Breast epithelium (tissue), 4 donors: ENCODE data around the gene STX5. TPM values are rescaled to one million over a fixed set of nuclear protein-coding genes. Genes with fewer than 3 reads are reported as not detected.

Experiments used
- DNase-seq, 2 donors: peaks; one replicate each; pipeline ENCODE4 v3.0.0-alpha.2; 2019; ENCODE audit warnings: low spot score in 2 of 2
- H3K27ac ChIP-seq, 2 donors: fragments of 200-600 bp; sonication (generic) in 1 of 2; one replicate each; pipeline ENCODE4 v1.5.1; 2016 to 2019; ENCODE audit warnings: mild to moderate bottlenecking in 1 of 2
- H3K27me3 ChIP-seq, 2 donors: fragments of 200-600 bp; sonication (generic) in 1 of 2; one replicate each; pipeline versions ENCODE4 v1.5.1 to v1.6.0; 2017 to 2019; ENCODE audit warnings: control low read depth in 1 of 2, mild to moderate bottlenecking in 1 of 2
- H3K36me3 ChIP-seq: fragments of 200-600 bp; one replicate; pipeline ENCODE4 v1.5.1; 2019
- H3K4me1 ChIP-seq, 2 donors: fragments of 200-600 bp; sonication (generic); one replicate each; pipeline ENCODE4 v1.5.1; 2016 to 2019; ENCODE audit warnings: control low read depth in 1 of 2
- H3K4me3 ChIP-seq, 3 donors: fragments of 200-600 bp; sonication (generic); 1 replicate in 2 of 3; 2 replicates in 1 of 3; pipeline ENCODE4 v1.5.1; 2016 to 2019; ENCODE audit warnings: mild to moderate bottlenecking in 3 of 3, moderate library complexity in 2 of 3
- H3K9me3 ChIP-seq, 2 donors: fragments of 200-600 bp; sonication (generic) in 1 of 2; one replicate each; pipeline ENCODE4 v1.5.1; 2016 to 2019; ENCODE audit warnings: control low read depth in 1 of 2
- POLR2A ChIP-seq: fragments of 450-650 bp; IDR thresholded peaks from one replicate; pipeline ENCODE4 v1.6.1; 2016; ENCODE audit warnings: antibody characterized with exemption, mild to moderate bottlenecking, moderate library complexity
- POLR2AphosphoS5 ChIP-seq, 3 donors: sonication (generic); formaldehyde crosslinking; IDR thresholded peaks; one replicate each; pipeline ENCODE4 v1.6.1; 2017; ENCODE audit warnings: antibody characterized with exemption in 3 of 3
- intact Hi-C: fragments of 100-400 bp; cut with DNase I; formaldehyde crosslinking; loops from one replicate; pipeline ENCODE4 v1.15.1; 2023; ENCODE audit warnings: low total_unique reads
- total RNA-seq, 3 donors: library from RNA; depleted of rRNA; stranded (reverse); fragments of >200 nt; gene quantifications; one replicate each; pipeline ENCODE4 v1.1.0, GENCODE V29; 2016
- TF ChIP-seq, protein P1 (sequence below), 3 donors: fragments of 450-650 bp; IDR thresholded peaks; one replicate each; pipeline ENCODE4 v1.5.1; 2016 to 2017; ENCODE audit warnings: antibody characterized with exemption in 3 of 3, mild to moderate bottlenecking in 3 of 3, moderate library complexity in 3 of 3

STX5 gene
- total RNA-seq, 3 donors from 2014 or later, result 30.8 to 42.3 (median 34.2) TPM

DNA sequence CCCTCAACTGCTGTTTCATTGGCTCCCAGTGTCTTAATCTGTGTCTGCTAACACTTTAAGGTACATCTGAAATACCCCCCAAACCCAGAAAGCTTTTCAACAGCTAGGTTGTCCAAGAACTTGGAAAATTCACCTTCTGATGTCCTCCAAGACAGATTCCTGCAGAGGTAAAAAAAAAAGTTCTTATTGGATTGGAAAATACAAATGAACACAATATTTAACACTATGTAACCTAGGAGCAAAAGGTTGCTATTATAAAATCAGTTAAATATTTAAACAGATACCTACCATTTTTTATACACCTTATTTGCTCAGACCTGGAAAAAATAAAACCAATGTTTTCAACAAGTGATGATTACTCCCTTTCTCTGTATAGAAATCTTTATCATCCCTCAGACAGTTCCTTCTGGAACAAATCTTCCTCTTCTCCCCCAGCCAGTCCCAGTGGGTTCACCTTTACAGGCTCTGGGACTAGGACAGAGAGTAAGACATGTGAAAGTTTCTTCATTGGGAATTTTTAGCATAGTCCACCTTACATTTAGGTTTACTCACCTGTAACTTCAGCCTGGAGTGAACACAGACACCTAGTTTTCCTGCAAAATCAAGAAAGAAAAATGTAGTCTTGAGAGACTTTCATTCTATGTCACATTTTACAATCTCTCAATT lies 20.8 kb upstream of the STX5 start:
- DNase-seq, result no peak
- intact Hi-C loops, result no loop called here
- Histone ChIP-seq H3K27me3 (no peaks in the 10 kb centered on the region), H3K9me3 (no peaks in the 10 kb centered on the region), H3K4me1 (peaks cover 0 to 14% of the 10 kb centered on the region in 2 donors), H3K27ac (peak overlapping the region in 1 of 2 donors; percentile 80), H3K4me3 (no peak overlapping the region), H3K36me3 (no peaks in the 10 kb centered on the region)
- TF ChIP-seq POLR2A (no peak), POLR2AphosphoS5 (IDR thresholded peaks at IDR 0.05) (no peak)
- TF ChIP-seq, protein P1, sequence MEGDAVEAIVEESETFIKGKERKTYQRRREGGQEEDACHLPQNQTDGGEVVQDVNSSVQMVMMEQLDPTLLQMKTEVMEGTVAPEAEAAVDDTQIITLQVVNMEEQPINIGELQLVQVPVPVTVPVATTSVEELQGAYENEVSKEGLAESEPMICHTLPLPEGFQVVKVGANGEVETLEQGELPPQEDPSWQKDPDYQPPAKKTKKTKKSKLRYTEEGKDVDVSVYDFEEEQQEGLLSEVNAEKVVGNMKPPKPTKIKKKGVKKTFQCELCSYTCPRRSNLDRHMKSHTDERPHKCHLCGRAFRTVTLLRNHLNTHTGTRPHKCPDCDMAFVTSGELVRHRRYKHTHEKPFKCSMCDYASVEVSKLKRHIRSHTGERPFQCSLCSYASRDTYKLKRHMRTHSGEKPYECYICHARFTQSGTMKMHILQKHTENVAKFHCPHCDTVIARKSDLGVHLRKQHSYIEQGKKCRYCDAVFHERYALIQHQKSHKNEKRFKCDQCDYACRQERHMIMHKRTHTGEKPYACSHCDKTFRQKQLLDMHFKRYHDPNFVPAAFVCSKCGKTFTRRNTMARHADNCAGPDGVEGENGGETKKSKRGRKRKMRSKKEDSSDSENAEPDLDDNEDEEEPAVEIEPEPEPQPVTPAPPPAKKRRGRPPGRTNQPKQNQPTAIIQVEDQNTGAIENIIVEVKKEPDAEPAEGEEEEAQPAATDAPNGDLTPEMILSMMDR (IDR thresholded peaks at IDR 0.05), result no peak

DNA sequence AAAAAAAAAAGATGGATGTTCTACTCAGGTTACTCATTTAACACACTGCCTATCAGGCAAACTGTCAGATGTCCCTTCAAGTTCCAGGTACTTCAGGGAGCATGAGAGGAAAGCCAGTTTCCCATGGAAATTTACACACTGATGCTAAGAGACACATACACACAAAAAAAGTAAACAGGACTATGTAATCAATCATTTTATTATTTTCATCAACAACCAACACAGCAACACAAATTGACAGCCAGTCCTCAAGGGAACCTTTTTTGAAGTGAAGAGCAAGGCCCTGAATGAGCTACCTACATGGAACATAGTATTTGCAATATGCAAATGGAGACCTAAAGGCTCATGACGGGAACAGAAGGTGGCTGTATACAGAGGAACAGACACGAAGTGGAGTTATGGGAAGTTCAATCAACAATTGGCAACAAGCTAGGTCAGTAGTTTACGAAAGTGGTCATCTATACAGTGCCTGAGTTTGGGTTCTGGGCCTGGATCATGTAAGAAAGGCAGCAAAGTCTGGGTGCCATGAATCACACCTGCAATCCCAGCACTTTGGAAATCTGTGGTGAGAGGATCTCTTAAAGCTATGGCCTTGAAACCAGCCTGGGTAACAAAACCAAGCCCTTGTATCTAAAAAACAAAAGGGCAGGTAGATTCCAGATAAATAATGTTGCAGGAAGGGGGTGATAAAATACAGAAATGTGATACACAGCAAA lies 20.1 kb upstream of the STX5 start:
- no peak for DNase-seq
- intact Hi-C loops, result no loop called here
- no peak overlapping the region for H3K27ac ChIP-seq

DNA sequence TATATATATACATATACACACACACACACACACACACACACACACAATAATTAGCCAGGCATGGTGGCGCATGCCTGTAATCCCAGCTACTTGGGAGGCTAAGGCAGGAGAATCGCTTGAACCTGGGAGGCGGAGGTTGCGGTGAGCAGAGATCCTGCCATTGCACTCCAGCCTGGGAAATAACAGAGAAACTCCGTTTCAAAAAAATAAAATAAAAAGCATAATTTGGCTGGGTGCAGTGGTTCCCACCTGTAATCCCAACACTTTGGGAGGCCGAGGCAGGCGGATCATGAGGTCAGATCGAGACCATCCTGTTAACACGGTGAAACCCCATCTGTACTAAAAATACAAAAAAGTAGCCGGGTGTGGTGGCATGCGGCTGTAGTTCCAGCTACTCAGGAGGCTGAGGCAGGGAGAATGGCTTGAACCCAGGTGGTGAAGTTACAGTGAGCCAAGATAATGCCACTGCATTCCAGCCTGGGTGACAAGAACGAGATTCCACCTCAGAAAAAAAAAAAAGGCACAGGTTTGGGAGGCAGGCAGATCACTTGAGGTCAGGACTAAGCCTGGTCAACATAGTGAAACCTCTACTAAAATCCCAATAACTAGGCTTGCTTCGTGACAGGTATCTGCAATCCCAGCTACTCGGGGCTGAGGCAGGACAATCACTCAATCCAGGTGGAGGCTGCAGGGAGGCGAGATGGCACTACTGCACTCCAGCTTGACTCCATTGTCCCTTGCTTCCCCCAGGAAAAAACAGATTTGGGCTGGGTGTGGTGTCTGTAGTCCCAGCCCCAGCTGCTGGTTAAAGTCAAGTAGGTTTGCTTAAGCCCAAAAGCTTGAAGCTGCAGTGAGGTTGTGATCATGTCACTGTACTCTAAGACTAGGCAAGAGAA lies 19.3 kb upstream of the STX5 start:
- no peaks in the 10 kb centered on the region for H3K36me3 ChIP-seq
- DNase-seq, result no peak
- TF ChIP-seq, protein P1 (IDR thresholded peaks at IDR 0.05), result no peak
- TF ChIP-seq POLR2AphosphoS5 (IDR thresholded peaks at IDR 0.05), result no peak
- TF ChIP-seq POLR2A, result no peak
- no peaks in the 10 kb centered on the region for H3K9me3 ChIP-seq
- no peaks in the 10 kb centered on the region for H3K27me3 ChIP-seq
- H3K27ac ChIP-seq, result no peak overlapping the region
- peaks cover 0 to 14% of the 10 kb centered on the region in 2 donors for H3K4me1 ChIP-seq
- no peak overlapping the region for H3K4me3 ChIP-seq
- intact Hi-C loops, result no loop called here

More for the DNA sequence above, 20.1 kb upstream of the STX5 start:
- Histone ChIP-seq H3K9me3 (no peaks in the 10 kb centered on the region), H3K36me3 (no peaks in the 10 kb centered on the region), H3K4me3 (no peak overlapping the region), H3K27me3 (no peaks in the 10 kb centered on the region), H3K4me1 (peaks cover 0 to 14% of the 10 kb centered on the region in 2 donors)
- TF ChIP-seq, protein P1 (IDR thresholded peaks at IDR 0.05), result no peak
- TF ChIP-seq POLR2A (no peak), POLR2AphosphoS5 (IDR thresholded peaks at IDR 0.05) (no peak)

DNA sequence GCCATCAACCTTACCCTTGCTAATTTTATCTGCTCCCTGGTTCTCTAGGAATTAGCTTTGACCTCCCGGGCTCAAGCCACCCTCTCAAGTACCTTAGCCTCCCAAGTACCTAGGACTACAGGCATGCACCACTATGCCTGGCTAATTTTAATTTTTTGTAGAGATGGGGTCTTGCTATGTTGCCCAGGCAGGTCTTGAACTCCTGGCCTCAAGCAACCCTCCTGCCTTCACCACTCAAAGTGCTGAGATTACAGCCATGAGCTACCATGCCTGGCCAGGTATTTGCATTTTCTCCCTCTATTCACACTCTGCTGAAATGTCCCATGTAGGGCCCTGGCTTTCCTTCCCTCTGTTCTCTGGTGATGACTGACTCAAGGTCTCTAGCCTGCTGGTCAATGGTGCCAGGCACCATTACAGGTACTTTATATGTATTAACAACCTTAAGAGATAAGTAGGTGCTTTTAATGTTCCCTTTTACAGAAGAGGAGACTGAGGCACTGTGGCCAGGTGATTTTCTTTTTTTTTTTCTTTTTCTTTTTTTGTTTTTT lies 16.0 kb upstream of the STX5 start:
- DNase-seq, result no peak
- Histone ChIP-seq H3K27ac (no peak overlapping the region), H3K4me1 (no peaks in the 10 kb centered on the region), H3K27me3 (no peaks in the 10 kb centered on the region), H3K4me3 (no peak overlapping the region), H3K9me3 (no peaks in the 10 kb centered on the region), H3K36me3 (no peaks in the 10 kb centered on the region)
- TF ChIP-seq POLR2A (no peak), POLR2AphosphoS5 (IDR thresholded peaks at IDR 0.05) (no peak)
- TF ChIP-seq, protein P1 (IDR thresholded peaks at IDR 0.05), result no peak
- intact Hi-C loops, result no loop called here
